GM19452 (cell line): ENCODE results near the gene NFIA.

Source experiments
- ATAC-seq: cut with Tn5 transposase; IDR thresholded peaks from one replicate; pipeline ENCODE4 v1.9.1; 2021; ENCODE audit not compliant: unreplicated experiment

The NFIA gene

GRCh38 chr1:61238359-61238665 is 156.0 kb downstream of the NFIA start:
- ATAC-seq: no peak

GRCh38 chr1:61240878-61241277 is 158.5 kb downstream of the NFIA start:
- ATAC-seq: no peak

DNA sequence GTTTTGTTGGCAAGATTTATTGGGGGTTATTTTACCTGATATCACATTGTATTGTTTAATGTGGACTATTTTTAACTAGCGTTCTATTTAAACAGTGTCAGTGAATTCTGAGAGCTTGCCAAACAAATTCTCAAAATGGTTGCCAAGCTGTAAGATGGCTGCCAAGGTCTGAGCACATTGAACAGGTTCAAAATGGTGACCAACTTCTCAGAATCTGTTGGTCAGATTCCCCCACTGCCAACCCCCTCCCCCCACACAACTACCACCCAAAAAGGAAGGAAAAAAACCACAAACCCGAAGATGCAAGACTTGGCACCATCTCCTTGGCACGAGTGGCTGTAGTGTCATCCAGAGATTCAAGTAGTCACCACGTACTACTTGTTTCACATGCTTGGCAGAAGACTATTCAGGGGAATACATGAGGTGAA is 159.1 kb downstream of the NFIA start:
- ATAC-seq: no peak

DNA sequence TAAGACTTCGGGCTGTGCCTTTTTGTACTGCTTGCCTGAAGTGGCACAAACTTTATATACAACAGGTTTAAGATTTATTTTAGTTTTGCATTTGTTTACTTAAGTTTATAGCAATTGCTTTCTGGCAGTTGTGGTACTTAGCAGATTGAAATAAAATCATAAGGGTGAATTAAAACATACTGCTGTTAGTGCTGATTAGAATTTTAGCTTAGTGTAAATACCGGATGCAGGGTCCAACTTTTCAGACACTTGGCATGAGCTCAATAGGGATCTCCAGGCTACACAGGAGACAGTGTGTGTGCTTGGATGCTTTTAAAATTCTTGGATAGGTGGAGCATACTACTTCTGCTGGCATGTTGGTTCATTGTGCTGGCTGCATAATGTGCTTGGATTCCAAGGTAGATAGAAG is 159.6 kb downstream of the NFIA start:
- ATAC-seq: no peak

GRCh38 chr1:61244114-61244513 is 161.8 kb downstream of the NFIA start:
- ATAC-seq: no peak

DNA sequence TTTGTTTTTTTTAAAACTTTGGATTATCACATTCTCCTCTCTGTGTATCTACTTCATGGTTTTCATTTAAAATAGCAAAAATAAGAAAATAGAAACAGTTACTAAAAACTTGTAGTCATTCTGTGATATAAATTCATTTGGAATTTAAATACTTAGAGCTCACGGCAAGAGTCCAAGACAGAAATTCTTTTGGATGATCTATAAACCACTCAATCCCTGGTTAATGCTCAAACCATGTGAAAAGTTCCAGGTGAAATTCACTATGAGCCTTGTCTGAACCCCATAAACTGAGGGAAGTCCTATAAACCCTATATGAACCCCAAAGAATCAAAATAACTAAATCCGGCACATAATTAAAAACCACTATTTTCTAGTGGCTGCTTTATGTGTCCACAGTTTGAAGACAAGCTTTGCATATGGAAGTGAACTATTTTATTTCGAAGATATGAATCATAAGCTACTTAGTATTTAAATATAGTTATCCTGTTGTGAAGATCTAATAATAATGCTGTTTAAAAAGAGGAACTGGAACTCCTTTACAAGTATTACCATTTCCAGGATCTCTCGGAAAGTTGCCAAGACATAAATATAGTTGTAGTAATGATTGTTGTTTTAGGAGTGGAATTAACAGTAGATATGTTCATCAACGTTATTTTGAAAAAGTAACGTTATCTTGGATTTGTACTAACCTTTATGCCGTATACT is 163.5 kb downstream of the NFIA start:
- ATAC-seq: no peak

DNA sequence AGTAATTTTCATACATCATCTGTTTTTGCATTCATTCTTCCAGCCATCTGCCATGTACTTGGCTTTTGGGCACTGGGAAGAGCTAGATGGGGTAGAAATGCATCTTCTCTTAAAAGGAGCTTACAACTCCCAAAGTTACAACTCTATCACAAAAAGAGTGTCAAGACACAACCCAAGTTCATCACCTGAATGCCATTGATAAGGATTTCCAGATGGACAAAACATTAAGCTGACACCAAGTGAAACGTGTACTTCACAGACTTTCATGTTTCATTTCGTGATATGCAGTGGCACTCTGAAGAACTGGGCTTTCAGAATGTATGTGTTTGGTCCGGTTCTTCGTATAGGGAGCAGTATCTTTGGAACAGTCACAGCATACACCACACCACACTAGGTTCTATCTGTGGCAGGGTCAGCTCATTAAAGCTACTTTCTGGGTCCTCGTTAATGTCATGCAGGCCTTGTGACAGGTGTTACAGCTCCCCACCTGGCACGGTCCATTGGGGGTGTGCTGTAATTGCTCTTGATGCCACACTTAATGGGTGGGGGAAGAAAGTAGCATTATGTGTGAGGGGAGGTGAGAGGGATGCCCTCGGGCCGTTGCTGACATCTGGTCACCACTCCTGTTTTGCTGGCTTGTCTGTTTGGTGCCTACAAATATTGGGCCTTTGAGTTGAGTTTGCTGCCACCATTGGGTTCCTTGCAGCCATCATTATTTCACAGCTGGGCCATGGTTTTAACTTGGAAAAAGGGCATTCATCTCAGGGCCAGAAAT is 164.9 kb downstream of the NFIA start:
- no peak for ATAC-seq

DNA sequence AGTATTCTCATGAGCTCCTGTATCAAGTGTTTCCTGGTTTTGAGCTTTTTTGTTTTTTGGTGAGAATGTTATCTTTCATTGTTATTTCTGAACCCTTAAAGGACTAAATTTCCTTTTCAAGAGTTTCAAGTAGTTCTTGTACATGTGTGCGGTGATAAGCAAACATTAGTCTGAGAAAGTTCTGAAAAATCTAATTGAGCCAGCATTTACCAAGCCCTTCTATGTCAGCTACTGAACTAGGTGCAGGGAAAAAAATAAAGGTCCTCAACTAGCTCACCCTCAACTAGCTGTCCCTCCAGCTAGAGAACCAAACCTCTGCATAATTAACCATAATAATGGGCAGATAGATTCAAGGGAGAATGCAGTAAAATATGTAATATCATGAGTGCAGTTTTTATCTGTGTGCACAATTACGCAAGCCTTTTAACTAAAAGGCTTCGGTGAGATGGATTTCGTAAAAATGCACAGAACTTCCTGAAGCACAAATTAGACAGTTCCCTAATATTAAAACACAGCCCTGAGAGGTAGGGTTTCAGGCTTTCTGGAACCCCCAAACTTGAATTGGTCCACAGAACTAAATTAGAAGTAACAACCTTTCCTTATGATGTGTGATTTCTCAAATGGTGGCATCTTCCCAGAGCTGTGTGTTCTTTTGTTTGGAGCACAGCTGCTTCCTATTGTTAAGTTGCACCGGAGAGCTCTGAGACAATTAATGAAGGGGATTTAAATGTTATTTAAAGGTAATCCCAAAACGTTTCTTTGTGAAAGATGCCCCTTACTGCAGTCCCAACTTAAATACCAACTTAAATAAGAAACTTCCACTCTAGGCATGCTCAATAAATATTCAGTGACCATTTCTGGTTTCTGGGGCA is 165.8 kb downstream of the NFIA start:
- ATAC-seq: no peak

DNA sequence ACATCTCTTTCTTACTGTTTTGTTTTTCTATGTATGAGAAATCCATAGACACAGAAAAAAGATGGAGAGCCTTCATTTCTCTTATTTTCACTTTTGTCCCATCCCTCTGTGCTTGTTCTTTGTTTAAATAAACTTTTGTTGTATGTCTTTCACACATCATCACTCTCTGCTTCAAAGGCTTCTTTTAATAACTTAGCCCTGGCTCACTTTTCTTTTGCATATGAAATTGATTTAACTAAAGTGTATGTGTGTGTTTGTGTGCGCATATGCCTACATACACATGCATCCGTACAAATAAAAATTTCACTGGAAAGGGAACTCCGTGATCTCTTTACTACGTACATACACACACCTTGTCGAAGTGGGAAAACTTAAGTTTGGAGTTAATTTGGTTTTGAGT is 168.6 kb downstream of the NFIA start:
- no peak for ATAC-seq

GRCh38 chr1:61253059-61253735 is 170.8 kb downstream of the NFIA start:
- no peak for ATAC-seq

- ATAC-seq: no peak
Observed at GRCh38 chr1:61253912-61254633, 171.7 kb downstream of the NFIA start.

DNA sequence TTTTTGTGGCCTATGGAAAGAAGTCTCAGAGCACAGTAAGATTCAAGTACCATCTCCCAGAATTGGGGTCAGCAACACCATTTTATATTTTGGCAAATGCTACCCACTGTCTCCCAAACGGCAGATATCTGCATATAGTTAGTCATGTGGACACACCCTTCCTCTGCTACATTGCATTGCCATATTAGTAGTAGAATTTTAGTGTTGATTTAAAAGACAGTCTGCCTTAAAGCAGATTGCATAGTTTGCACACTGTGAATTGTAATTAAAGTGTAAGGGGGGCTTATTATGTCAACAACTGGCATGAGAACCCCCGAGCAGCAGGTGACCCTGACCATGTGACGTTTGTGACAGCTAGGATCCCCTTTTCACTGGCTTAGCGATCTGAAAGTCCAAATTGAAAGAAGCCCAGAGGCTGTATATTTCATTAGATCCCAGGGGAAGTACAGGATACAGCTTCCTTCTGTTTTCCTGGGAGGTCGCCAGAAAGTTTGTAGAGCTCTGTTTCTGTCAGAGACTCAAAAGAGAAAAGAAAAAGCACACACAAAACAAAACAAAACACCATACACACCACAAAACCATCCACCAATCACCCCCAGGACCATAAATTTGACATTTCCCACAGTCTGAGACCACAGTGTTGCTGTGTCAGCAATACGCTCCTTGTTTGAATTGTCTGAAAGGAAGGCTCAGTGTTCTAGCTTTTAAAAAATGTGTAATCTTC is 172.4 kb downstream of the NFIA start:
- no peak for ATAC-seq

GRCh38 chr1:61255358-61255703 is 173.0 kb downstream of the NFIA start:
- ATAC-seq: no peak

- no peak for ATAC-seq
Observed at GRCh38 chr1:61259379-61260148, 177.2 kb downstream of the NFIA start.

- ATAC-seq: no peak
Observed at GRCh38 chr1:61260171-61260570, 177.8 kb downstream of the NFIA start.

- ATAC-seq: no peak
Observed at GRCh38 chr1:61261595-61261994, 179.2 kb downstream of the NFIA start.

DNA sequence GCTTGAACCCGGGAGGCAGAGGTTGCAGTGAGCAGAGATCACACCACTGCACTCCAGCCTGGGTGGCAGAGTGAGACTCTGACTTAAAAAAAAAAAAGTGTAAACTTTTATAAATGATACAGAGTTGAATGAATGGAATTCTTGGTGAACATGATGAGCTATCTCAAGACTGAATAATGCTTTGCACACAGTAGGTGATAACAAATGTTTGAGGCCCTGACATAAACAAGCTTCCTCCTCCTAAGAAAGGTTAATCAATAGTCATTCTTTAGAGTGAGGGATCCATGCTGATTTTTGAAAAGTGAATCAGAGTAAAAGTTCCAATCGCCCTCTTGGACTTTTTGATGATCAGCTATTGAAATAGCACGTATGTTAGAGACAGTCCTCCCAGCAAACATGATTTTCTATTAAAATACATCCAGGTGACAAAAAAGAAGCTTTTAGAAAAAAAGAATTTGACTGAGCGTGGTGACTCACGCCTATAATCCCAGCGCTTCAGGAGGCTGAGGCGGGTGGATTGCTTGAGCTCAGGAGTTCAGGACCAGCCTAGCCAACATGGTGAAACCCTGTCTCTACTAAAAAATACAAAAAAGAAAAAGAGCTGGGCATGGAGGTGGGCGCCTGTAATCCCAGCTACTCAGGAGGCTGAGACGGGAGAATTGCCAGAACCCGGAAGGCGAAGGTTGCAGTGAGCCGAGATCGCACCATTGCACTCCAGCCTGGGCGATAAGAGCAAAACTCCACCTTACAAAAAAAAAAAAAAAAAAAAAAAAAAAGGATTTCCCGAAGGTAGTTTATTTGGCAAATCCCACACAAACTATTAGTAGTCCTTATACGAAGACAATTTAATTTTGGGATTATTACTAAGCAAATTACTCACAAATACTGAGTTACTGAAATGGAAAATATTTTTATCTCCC is 181.8 kb downstream of the NFIA start:
- no peak for ATAC-seq

DNA sequence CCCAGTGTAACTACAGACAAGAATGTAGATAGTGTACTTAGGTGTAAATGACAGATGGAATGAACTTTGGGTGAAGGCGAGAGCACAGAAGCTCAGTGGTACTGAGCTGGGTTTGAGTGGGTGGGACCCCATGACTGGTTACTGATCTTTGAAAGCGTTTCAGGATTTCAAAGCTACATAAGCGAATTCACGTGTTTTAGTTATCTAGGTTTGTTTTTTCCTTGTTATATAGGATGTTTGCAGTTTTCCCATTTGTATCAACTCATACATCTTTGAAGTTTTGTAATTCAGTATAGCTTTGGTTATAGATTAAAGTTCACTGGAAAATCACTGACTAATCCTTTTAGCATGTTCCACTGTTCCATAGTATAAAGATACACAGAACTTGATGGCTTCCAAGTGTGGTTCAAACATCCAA is 182.5 kb downstream of the NFIA start:
- ATAC-seq: no peak
